Measurements from ENCODE around the gene MEDAG.

Gene MEDAG

GRCh38 chr13:30959678-30960077, 53.6 kb downstream of the MEDAG start:
- no peak overlapping the region for H3K27ac ChIP-seq (ENCODE audit: low read depth, low read length, severe bottlenecking)
- no peaks in the 10 kb centered on the region for H3K36me3 ChIP-seq (ENCODE audit: control insufficient read depth, insufficient read depth, low read length)
- peaks cover 9% of the 10 kb centered on the region for H3K9me3 ChIP-seq (ENCODE audit: control insufficient read depth, low read length)
- no peaks in the 10 kb centered on the region for H3K4me1 ChIP-seq (ENCODE audit: control insufficient read depth, insufficient read depth, low read length, poor library complexity, severe bottlenecking)
- no peak overlapping the region for H3K4me3 ChIP-seq (ENCODE audit: extremely low read depth, insufficient read depth, low read length, poor library complexity, severe bottlenecking)
- 90 to 100% methylated on average over 1 of the region's 1 CpG for WGBS, 2 experiments (ENCODE audit: insufficient coverage in 2 of 2)

GRCh38 chr13:30963791-30964190, 57.7 kb downstream of the MEDAG start:
- Histone ChIP-seq H3K27ac (ENCODE audit: low read depth, low read length, severe bottlenecking) (no peak overlapping the region), H3K9me3 (ENCODE audit: control insufficient read depth, low read length) (peaks cover 14% of the 10 kb centered on the region), H3K4me3 (ENCODE audit: extremely low read depth, insufficient read depth, low read length, poor library complexity, severe bottlenecking) (no peak overlapping the region), H3K4me1 (ENCODE audit: control insufficient read depth, insufficient read depth, low read length, poor library complexity, severe bottlenecking) (no peaks in the 10 kb centered on the region), H3K36me3 (ENCODE audit: control insufficient read depth, insufficient read depth, low read length) (no peaks in the 10 kb centered on the region)
- WGBS, 2 experiments (ENCODE audit: insufficient coverage in 2 of 2): 81 to 88% methylated on average over 5 of the region's 5 CpGs

GRCh38 chr13:30965380-30965779, 59.3 kb downstream of the MEDAG start:
- Histone ChIP-seq H3K4me3 (ENCODE audit: extremely low read depth, insufficient read depth, low read length, poor library complexity, severe bottlenecking) (no peak overlapping the region), H3K4me1 (ENCODE audit: control insufficient read depth, insufficient read depth, low read length, poor library complexity, severe bottlenecking) (no peaks in the 10 kb centered on the region), H3K9me3 (ENCODE audit: control insufficient read depth, low read length) (peaks cover 6% of the 10 kb centered on the region), H3K27ac (ENCODE audit: low read depth, low read length, severe bottlenecking) (no peak overlapping the region), H3K36me3 (ENCODE audit: control insufficient read depth, insufficient read depth, low read length) (no peaks in the 10 kb centered on the region)
- WGBS, 2 experiments (ENCODE audit: insufficient coverage in 2 of 2): no CpG with 5 or more reads among the region's 1 CpG

- Histone ChIP-seq H3K36me3 (ENCODE audit: control insufficient read depth, insufficient read depth, low read length) (no peaks in the 10 kb centered on the region), H3K9me3 (ENCODE audit: control insufficient read depth, low read length) (peaks cover 6% of the 10 kb centered on the region), H3K4me3 (ENCODE audit: extremely low read depth, insufficient read depth, low read length, poor library complexity, severe bottlenecking) (no peak overlapping the region), H3K4me1 (ENCODE audit: control insufficient read depth, insufficient read depth, low read length, poor library complexity, severe bottlenecking) (no peaks in the 10 kb centered on the region), H3K27ac (ENCODE audit: low read depth, low read length, severe bottlenecking) (no peak overlapping the region)
- WGBS, 2 experiments (ENCODE audit: insufficient coverage in 2 of 2): 100% methylated on average over 1 to 2 of the region's 3 CpGs
These were observed 60.0 kb downstream of the MEDAG start for GRCh38 chr13:30966101-30966500.

GRCh38 chr13:30968846-30969245, 62.8 kb downstream of the MEDAG start:
- Histone ChIP-seq H3K4me3 (ENCODE audit: extremely low read depth, insufficient read depth, low read length, poor library complexity, severe bottlenecking) (no peak overlapping the region), H3K9me3 (ENCODE audit: control insufficient read depth, low read length) (peaks cover 6% of the 10 kb centered on the region), H3K27ac (ENCODE audit: low read depth, low read length, severe bottlenecking) (no peak overlapping the region), H3K4me1 (ENCODE audit: control insufficient read depth, insufficient read depth, low read length, poor library complexity, severe bottlenecking) (peaks cover 4% of the 10 kb centered on the region), H3K36me3 (ENCODE audit: control insufficient read depth, insufficient read depth, low read length) (no peaks in the 10 kb centered on the region)
- WGBS, 2 experiments (ENCODE audit: insufficient coverage in 2 of 2): 91 to 100% methylated on average over 1 of the region's 2 CpGs

DNA sequence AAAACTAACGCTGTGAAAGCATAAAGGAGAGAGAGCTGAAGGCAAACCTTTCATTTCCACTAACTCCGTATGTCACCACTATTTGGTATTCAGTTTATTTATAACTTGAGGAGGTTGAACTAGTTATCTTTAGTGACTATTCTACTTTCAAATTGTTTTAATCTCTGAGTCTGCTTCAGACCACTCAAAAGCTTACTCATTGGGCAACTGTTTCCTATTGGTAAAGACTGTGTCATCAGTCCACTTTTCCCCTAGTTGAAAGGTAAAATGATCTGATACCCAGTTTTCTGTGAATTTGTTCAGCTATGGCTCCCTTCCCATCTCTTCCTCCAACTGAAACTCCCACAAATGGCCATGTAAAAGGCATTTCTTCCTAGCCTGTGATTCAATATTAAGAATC, 65.5 kb downstream of the MEDAG start:
- Histone ChIP-seq H3K36me3 (ENCODE audit: control insufficient read depth, insufficient read depth, low read length) (no peaks in the 10 kb centered on the region), H3K27ac (ENCODE audit: low read depth, low read length, severe bottlenecking) (no peak overlapping the region), H3K4me1 (ENCODE audit: control insufficient read depth, insufficient read depth, low read length, poor library complexity, severe bottlenecking) (peaks cover 13% of the 10 kb centered on the region), H3K4me3 (ENCODE audit: extremely low read depth, insufficient read depth, low read length, poor library complexity, severe bottlenecking) (no peak overlapping the region), H3K9me3 (ENCODE audit: control insufficient read depth, low read length) (peaks cover 6% of the 10 kb centered on the region)
- no CpG with 5 or more reads among the region's 2 CpGs for WGBS, 2 experiments (ENCODE audit: insufficient coverage in 2 of 2)

- H3K4me3 ChIP-seq (ENCODE audit: extremely low read depth, insufficient read depth, low read length, poor library complexity, severe bottlenecking): no peak overlapping the region
- H3K9me3 ChIP-seq (ENCODE audit: control insufficient read depth, low read length): no peaks in the 10 kb centered on the region
- no CpG with 5 or more reads among the region's 1 CpG for WGBS, 2 experiments (ENCODE audit: insufficient coverage in 2 of 2)
- H3K4me1 ChIP-seq (ENCODE audit: control insufficient read depth, insufficient read depth, low read length, poor library complexity, severe bottlenecking): peaks cover 22% of the 10 kb centered on the region
- no peak overlapping the region for H3K27ac ChIP-seq (ENCODE audit: low read depth, low read length, severe bottlenecking)
- no peaks in the 10 kb centered on the region for H3K36me3 ChIP-seq (ENCODE audit: control insufficient read depth, insufficient read depth, low read length)
These were observed 66.9 kb downstream of the MEDAG start for GRCh38 chr13:30972888-30973377.

DNA sequence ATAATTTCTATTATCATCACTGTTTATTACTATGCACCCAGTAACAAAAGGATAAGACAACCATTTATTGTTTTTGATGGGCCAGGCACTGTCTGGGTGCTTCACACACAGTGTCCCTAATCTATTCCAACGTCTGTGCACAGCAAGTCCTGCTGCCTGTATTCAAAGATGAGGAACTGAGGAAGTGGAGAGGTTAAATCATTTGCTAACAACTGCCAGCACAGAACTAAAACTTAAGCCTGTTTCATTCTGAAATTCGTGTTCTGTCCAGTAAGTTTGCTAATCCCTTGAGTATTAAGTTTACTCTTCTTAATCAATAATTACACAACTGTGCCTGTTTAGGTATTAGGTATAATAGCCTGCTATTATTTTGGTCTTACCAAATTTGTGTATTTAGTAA, 68.3 kb downstream of the MEDAG start:
- H3K9me3 ChIP-seq (ENCODE audit: control insufficient read depth, low read length): no peaks in the 10 kb centered on the region
- no CpG with 5 or more reads among the region's 2 CpGs for WGBS, 2 experiments (ENCODE audit: insufficient coverage in 2 of 2)
- no peak overlapping the region for H3K27ac ChIP-seq (ENCODE audit: low read depth, low read length, severe bottlenecking)
- no peak overlapping the region for H3K4me3 ChIP-seq (ENCODE audit: extremely low read depth, insufficient read depth, low read length, poor library complexity, severe bottlenecking)
- H3K4me1 ChIP-seq (ENCODE audit: control insufficient read depth, insufficient read depth, low read length, poor library complexity, severe bottlenecking): peaks cover 28% of the 10 kb centered on the region
- H3K36me3 ChIP-seq (ENCODE audit: control insufficient read depth, insufficient read depth, low read length): no peaks in the 10 kb centered on the region

Measured in mesodermal cell (in vitro differentiated cells).